Measurements from ENCODE around the gene HMOX1.

- TF ChIP-seq CTCF (IDR thresholded peaks at IDR 0.05; ENCODE audit: control extremely low read depth in 1 of 3, insufficient read depth in 1 of 3, low read depth in 1 of 3, low read length in 3 of 3) (no peak), SIRT6 (IDR thresholded peaks at IDR 0.05; ENCODE audit: low read length) (no peak), TCF12 (IDR thresholded peaks at IDR 0.05; ENCODE audit: low read depth, low read length) (no peak)
Measured at GRCh38 chr22:35369996-35370395, 10.9 kb upstream of the HMOX1 start.
